NCI-H128 (cell line): ENCODE measurements around the gene SEC31A.
A peak's percentile ranks its signal among the peaks of the same experiment; 100 is the strongest.

ENCODE experiments used
- DNase-seq: peaks from one replicate; lab custom pipeline; 2025; ENCODE audit not compliant: unreplicated experiment; lab: John Stamatoyannopoulos, UW

SEC31A gene

GRCh38 chr4:82797040-82797404 lies 93.9 kb downstream of the SEC31A start:
- DNase-seq = peak; percentile 4

- no peak for DNase-seq
Measured at GRCh38 chr4:82792912-82793649, 97.9 kb downstream of the SEC31A start.

- DNase-seq = no peak
Measured at GRCh38 chr4:82791179-82791578, 99.8 kb downstream of the SEC31A start.

GRCh38 chr4:82790060-82790660 lies 100.8 kb downstream of the SEC31A start:
- DNase-seq = no peak

- DNase-seq = no peak
Measured at GRCh38 chr4:82789025-82789776, 101.8 kb downstream of the SEC31A start.

GRCh38 chr4:82787342-82787741 lies 103.6 kb downstream of the SEC31A start:
- DNase-seq = no peak

- DNase-seq = no peak
Measured at GRCh38 chr4:82786828-82787227, 104.1 kb downstream of the SEC31A start.

- DNase-seq = no peak
Measured at GRCh38 chr4:82785611-82786400, 105.1 kb downstream of the SEC31A start.

- no peak for DNase-seq
Measured at GRCh38 chr4:82784681-82785610, 106.0 kb downstream of the SEC31A start.

GRCh38 chr4:82782626-82783345 lies 108.2 kb downstream of the SEC31A start:
- DNase-seq = no peak

GRCh38 chr4:82780752-82781231 lies 110.2 kb downstream of the SEC31A start:
- peak; percentile 22 for DNase-seq

GRCh38 chr4:82780170-82780751 lies 110.7 kb downstream of the SEC31A start:
- no peak for DNase-seq

- DNase-seq = no peak
Measured at GRCh38 chr4:82779032-82779431, 111.9 kb downstream of the SEC31A start.

GRCh38 chr4:82777857-82778525 lies 113.0 kb downstream of the SEC31A start:
- no peak for DNase-seq

- no peak for DNase-seq
Measured at GRCh38 chr4:82776925-82777542, 113.9 kb downstream of the SEC31A start.

- no peak for DNase-seq
Measured at GRCh38 chr4:82775243-82775642, 115.7 kb downstream of the SEC31A start.

GRCh38 chr4:82774711-82775171 lies 116.2 kb downstream of the SEC31A start:
- no peak for DNase-seq

- DNase-seq = no peak
Measured at GRCh38 chr4:82773057-82773456, 117.9 kb downstream of the SEC31A start.
